ENCODE results near the gene PRKCZ.
"Not testable (repeated sequence)": the region's sequence is repeated elsewhere in the genome, so short reads cannot be mapped to it uniquely, and the experiment has no call there.

PRKCZ gene

GRCh38 chr1:2114635-2115007 lies 64.4 kb downstream of the PRKCZ start:
- not testable (repeated sequence) for DNase-seq (ENCODE audit: low read depth in 3 of 3, low spot score in 1 of 3)

DNA sequence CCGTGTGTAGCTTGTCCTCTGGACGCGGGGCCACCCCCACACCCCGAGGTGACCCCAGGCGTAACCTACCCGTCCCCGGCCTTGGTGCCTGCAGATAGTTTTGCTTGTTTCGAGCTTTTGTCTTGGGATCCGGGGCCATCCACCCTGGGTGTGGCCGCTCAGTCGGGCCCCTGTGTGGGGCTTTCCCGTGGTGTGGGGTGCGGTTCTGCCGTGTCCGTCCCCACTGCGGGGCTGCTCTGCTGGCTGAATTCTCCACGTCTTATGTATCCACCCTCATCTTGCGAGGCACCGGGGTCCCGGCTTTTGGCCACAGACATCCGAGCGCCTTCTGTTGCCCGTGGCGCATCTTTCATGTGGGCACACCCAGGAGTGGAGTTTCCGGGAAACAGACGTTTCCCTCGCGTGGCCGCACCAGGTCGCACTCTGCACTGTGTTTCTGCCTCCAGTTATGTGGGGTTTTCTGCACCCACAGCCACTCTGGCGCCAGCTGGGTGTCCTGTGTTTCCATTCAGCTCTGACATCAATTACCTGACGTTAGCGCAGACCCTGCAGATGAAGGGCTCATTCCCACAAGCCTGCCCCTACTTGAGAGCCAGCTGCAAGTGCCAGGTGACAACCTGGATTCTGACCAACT lies 64.9 kb downstream of the PRKCZ start:
- DNase-seq (ENCODE audit: low read depth in 3 of 3, low spot score in 1 of 3), result no peak

DNA sequence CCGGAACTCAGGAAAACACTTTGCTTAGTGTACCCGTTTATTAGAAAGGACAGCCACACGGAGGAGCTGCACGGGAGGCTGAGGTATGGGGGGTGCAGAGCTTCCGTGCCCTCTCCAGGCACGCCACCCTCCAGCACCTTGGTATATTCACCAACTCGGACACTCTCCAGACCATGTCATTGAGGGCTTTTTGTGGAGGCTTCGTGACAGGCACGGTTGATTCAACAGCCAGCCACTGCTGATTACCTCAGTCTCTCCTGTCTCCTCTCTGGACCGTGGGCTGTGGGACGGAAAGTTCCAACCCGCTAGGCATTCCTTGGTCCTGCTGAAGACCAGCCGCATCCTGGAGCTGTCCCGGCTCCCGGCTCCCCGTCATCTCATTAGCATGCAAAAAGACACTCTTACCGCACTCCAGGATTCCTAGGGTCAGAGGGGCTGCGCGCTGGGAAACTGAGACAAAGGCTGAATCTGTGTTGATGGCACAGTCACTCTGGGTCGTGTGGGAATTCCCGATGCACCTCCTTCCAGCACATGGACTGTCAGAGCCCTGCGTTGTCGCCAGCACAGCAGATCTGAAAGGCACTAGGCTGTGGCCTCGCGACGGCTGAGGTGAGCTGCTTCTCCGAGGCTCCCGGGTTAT lies 65.6 kb downstream of the PRKCZ start:
- DNase-seq (ENCODE audit: low read depth in 3 of 3, low spot score in 1 of 3), result no peak

GRCh38 chr1:2119886-2120285 lies 69.7 kb downstream of the PRKCZ start:
- no peak for DNase-seq (ENCODE audit: low read depth in 3 of 3, low spot score in 1 of 3)

DNA sequence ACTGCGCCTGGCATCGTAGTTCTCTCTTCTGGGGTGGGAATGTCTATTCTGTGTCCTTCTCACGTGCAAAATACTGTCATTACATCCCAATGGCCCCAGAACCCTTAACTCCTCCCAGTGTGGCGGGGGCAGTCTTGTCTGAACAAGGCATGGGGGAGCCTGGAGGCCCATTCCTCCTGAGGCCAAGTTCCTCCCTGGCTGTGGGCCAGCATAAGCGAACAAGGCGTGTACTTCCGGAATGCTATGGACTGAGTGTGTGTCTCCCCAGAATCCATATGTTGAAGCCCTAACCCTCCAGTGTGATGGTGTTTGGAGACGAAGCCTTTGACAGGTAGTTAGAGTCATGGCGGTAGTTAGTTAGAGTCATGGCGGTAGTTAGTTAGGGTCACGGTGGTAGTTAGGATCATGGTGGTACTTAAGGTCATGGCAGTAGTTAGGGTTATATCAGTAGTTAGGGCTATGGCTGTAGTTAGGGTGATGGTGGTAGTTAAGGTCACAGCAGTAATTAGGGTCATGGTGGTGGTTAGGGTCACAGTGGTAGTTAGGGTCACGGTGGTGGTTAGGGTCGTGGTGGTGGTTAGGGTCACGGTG lies 71.0 kb downstream of the PRKCZ start:
- no peak for DNase-seq (ENCODE audit: low read depth in 3 of 3, low spot score in 1 of 3)

- not testable (repeated sequence) for DNase-seq (ENCODE audit: low read depth in 3 of 3, low spot score in 1 of 3)
These were observed 71.6 kb downstream of the PRKCZ start for GRCh38 chr1:2121794-2122193.

DNA sequence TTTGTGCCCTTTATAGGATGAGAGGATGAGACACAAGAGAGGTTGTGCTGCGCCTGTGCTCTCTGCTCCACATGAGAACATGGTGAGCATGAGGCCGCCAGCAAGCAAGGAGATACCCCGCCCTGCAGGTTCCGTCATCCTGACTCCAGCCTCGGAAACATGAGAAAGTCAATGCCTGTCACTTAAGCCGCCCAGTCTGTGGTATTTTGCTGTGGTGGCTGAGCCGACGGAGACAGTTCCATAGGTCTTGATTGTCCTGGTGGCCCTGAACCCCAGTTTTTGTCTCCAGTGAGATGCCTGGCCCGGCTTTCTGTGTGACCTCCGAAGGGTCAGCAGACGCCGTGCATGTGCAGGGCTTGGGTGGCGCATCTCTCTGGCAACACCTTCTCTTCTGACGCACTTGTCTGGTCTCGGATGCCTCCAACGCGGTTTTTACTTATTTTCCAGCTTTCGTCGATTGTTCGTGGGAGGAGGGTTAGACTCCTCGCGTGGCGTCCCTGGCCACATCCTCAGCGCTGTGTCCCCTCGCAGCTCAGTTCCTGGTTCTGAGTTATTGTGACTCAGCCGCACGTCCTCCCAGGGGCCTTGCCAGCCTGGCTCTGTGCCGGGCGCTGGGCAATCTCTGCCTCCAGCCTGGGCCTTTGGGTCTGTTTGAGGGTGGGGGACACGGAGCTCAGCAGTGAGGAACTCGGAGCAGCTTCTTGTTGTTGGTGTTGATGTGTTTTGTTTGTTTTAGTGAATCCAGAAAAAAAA lies 74.4 kb downstream of the PRKCZ start:
- DNase-seq (ENCODE audit: low read depth in 3 of 3, low spot score in 1 of 3), result no peak

DNA sequence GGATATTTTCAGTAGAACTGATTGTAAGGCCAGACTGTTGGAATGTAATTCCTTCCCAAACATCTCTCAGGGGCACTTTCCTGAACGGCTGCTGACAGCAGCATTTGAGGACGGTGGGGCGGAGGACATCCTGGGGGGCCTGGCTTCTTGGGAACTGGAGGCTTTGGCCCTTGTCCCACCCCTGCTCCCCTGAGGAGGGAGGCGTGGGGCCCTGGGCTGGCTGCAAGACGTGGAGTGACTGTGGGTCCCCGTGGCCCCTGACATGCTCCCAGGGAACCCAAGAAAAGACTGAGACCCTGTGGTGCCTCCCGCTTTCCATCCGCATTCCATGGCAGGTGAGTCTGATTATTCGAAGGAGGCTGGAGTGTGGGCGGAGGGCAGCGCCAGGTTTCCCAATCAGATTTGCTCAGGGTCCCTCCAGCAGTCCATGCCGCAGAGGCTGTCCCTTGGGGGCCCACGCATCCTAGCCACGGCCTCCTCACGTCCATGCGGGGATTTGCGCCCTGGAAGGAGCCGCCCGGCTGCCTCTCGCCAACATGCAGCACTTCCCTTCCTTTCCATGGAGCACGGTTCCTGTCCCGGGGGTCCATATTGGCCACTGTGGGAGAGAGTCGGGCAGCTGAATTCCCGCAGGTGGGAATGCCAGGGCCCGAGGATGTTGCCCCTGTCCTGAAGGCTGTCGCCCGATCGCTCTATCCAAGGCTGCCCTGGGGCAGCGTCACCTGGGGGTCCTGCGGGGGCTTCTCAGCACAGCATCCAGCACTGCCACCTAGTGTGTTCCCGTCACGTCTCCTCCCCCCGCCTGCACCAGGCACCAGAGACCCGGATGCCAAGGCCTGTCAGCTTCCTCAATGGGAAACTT lies 75.4 kb downstream of the PRKCZ start:
- no peak for DNase-seq (ENCODE audit: low read depth in 3 of 3, low spot score in 1 of 3)

DNA sequence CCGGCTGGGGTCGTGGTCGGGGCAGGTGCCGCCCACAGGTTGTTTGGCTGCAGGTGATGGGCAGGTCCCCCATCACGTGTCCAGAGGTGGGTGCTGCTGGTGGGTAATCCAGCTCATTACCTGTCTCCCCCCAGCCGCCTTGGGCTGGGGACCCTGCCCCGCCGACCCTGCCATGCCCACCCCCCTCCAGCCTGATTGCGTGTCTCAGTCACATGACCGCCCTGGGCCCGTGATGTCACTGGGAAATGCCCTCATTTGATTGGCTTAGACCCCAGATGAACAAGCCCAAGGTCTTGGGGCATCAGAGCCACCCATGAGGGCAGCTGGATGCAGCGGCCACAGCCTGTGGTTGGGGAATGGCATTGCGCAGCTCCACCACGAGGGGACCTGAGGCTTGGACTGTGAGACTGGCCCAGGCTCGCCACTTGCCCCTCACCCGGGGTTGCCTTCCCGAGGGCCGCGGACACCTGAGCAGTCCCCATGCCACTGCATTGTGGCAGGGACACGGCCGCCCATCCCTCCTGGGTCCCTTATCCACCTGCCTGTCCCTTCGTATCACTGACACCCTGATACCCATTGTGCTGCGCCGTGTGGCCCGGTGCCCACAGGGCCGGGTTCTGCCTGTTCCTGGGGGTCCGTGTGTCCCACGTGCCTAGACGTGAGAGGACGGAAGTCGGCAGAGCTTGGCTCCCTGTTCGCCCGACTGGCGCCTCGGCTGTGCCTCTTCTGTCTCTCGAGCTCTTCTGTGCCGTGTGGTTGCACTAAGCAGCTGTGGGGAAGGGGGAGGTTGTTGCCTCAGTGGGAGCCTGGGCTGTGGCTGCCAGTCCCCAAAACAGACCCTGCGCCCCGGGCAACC lies 76.3 kb downstream of the PRKCZ start:
- DNase-seq (ENCODE audit: low read depth in 3 of 3, low spot score in 1 of 3), result no peak

GRCh38 chr1:2127187-2128145 lies 77.3 kb downstream of the PRKCZ start:
- DNase-seq (ENCODE audit: low read depth in 3 of 3, low spot score in 1 of 3), result no peak

DNA sequence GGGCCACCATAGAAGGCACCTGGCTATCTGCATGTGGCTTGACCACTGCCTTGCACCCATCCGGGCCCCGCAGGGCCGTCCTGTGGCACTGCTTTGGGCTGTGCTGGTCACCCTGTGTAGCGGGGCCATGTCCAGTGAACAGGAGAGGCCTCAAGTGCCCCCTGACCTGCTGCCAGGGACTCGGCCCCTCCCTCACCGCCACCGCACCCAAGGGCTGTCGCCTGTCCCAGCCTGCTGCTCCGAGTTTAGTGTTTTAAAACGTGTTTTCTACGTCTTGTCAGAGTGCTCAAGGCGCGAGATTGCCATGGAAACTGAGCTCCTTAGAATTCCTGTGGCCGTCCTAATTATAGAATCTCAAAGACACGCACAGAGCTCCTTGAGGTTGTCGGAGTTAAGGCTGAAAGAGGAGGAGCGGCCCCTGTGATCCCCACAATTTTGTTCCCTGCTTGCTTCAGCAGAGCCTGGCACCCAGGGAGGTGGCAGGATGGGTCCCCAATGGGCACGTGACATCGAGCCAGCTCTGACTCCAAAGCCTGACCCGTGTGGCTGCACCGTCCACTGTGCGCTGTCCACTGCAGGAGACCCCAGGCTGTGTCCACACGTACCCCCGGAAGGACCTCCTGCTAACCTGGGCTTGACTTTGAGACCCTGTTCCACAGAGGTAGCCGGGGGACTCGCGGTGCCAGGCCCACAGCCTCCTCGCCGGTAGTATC lies 78.1 kb downstream of the PRKCZ start:
- DNase-seq (ENCODE audit: low read depth in 3 of 3, low spot score in 1 of 3), result no peak

DNA sequence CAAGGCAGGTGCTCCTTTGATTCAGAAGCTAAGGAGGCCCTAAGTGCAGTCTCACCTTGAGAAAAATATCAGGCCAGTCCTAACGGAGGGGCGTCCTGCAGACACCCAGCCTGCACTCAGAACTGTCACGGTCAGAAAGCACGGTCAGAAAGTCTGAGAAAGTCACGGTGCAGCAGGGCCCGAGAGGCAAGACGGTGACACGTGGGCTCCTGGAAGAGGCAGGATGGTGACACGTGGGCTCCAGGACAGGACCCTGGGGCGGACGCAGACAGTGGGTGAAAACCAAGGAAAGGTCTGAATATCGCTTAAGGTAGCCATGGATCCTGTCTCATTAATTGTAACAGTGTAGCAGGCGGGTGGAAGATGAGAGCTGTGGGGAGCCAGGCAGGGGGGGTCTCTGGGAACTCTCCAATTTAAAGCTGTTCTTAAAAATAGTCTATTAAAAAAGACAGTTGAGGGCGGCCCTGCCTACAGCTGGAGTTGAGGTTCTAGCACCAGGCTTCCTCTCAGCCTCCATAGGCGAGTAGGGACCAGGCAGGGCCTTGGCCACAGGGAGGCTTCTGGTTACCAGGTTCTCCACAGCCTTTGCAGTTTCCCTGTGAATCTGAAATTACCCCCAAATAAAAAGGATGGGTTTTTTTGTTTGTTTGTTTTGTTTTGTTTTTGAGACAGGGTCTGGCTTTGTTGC lies 79.2 kb downstream of the PRKCZ start:
- DNase-seq (ENCODE audit: low read depth in 3 of 3, low spot score in 1 of 3), result no peak

- DNase-seq (ENCODE audit: low read depth in 3 of 3, low spot score in 1 of 3), result no peak
These were observed 79.9 kb downstream of the PRKCZ start for GRCh38 chr1:2130156-2130555.

GRCh38 chr1:2130871-2131289 lies 80.7 kb downstream of the PRKCZ start:
- no peak for DNase-seq (ENCODE audit: low read depth in 3 of 3, low spot score in 1 of 3)

DNA sequence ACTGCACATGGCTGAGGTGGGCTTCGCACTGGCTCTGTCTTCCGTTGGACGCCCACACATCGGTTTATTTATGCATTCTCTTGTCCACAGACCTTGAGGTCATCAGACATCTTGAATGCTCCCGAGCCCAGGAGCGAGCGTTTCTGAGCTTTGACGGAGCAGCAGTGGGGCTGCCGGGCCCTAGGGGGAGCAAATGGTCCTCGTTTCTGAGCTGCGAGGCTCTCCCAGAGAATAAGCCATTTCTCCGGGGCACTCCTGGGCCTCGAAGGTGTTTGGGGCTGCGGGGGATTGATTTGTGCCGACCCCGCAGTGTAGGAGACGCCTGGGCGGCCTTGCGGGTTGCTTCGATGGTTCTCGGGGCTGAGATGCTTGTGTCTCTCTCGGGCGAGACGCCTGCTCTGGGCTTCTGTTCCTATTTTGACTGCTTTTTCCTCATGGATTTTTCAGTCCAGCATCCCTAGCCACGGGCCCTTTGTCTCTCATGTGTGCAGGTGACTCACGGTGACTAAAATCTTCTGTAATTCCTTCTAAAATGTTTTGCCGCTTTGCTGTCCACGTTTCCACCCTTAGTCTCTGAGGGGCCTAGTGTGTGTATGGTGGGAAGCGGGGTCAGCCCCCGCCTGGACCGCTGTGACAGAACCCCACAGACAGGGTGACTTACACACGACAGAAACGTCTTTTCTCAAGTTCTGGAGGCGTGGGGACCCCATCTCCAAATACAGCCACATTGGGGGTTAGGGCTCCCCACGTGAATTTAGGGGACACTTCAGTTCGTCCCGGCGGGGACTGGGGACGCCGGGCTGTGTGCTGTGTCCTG lies 82.2 kb downstream of the PRKCZ start:
- no peak for DNase-seq (ENCODE audit: low read depth in 3 of 3, low spot score in 1 of 3)

GRCh38 chr1:2133039-2133878 lies 83.0 kb downstream of the PRKCZ start:
- peak; percentile 92 for DNase-seq (ENCODE audit: low read depth in 3 of 3, low spot score in 1 of 3)

All from stimulated activated CD4-positive, alpha-beta T cell treated with anti-CD3 and anti-CD28 coated beads, TNF-alpha, amount 100 ng/mL, for 1 hour (primary cell).